ENCODE measurements around the gene TENT4A. TPM values are rescaled to one million over a fixed set of nuclear protein-coding genes. Genes with fewer than 3 reads are reported as not detected.
"Not testable (repeated sequence)": the region's sequence is repeated elsewhere in the genome, so short reads cannot be mapped to it uniquely, and the experiment has no call there.

TENT4A gene
- total RNA-seq, 1 donor from 2014 or later: 9.5 TPM

DNA sequence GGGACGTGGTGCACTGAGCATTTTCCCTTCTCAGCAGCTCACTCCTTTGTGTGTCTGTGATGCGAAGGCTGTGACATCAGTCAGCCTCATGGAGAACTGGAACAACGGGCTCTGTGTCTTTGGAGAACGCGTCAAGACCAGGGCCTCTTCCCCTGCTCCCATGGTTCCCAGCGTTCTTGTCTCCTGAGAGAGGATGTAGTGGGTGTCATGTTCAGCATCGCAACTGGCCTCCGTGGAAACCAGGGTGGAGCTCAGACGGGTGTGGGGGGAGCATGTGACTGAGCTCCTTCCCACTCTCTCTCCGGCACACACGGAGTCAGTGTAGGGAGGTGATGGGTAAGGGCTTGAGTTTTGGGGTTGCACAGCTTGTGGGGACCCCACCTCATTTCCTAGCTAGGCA, 59.7 kb downstream of the TENT4A start:
- intact Hi-C loops (cut with micrococcal nuclease): no loop called here
- no peak for DNase-seq
- Histone ChIP-seq H3K36me3 (no peaks in the 10 kb centered on the region), H3K27me3 (ENCODE audit: low read depth) (peaks cover 11% of the 10 kb centered on the region), H3K4me1 (no peaks in the 10 kb centered on the region), H3K4me3 (no peak overlapping the region), H3K27ac (replicated peaks) (no peak overlapping the region), H3K9me3 (replicated peaks) (no peaks in the 10 kb centered on the region)
- TF ChIP-seq, protein P1, sequence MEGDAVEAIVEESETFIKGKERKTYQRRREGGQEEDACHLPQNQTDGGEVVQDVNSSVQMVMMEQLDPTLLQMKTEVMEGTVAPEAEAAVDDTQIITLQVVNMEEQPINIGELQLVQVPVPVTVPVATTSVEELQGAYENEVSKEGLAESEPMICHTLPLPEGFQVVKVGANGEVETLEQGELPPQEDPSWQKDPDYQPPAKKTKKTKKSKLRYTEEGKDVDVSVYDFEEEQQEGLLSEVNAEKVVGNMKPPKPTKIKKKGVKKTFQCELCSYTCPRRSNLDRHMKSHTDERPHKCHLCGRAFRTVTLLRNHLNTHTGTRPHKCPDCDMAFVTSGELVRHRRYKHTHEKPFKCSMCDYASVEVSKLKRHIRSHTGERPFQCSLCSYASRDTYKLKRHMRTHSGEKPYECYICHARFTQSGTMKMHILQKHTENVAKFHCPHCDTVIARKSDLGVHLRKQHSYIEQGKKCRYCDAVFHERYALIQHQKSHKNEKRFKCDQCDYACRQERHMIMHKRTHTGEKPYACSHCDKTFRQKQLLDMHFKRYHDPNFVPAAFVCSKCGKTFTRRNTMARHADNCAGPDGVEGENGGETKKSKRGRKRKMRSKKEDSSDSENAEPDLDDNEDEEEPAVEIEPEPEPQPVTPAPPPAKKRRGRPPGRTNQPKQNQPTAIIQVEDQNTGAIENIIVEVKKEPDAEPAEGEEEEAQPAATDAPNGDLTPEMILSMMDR (IDR thresholded peaks at IDR 0.05; ENCODE audit: borderline replicate concordance): no peak

GRCh38 chr5:6773342-6774035, 60.3 kb downstream of the TENT4A start:
- intact Hi-C loops (cut with micrococcal nuclease): no loop called here
- no peak overlapping the region for H3K27ac ChIP-seq (replicated peaks)
- no peak for DNase-seq

DNA sequence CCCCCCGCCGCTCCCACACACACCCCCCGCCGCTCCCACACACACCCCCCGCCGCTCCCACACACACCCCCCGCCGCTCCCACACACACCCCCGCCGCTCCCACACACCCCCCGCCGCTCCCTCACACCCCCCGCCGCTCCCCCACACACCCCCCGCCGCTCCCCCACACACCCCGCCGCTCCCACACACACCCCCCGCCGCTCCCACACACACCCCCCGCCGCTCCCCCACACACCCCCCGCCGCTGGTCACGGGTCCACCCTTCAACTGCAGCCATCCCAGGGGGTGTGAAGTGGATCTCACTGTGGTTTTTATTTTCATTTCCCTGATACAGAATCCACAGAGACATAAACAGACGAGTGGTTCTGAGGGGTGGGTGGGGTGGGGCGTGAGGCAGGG, 61.0 kb downstream of the TENT4A start:
- H3K27ac ChIP-seq (replicated peaks); H3K4me3 ChIP-seq; H3K9me3 ChIP-seq (replicated peaks); H3K4me1 ChIP-seq; intact Hi-C loops (cut with micrococcal nuclease); H3K36me3 ChIP-seq; DNase-seq: not testable (repeated sequence)
- H3K27me3 ChIP-seq (ENCODE audit: low read depth): peaks cover 11% of the 10 kb centered on the region

More at GRCh38 chr5:6773342-6774035, 60.3 kb downstream of the TENT4A start:
- Histone ChIP-seq H3K36me3 (no peaks in the 10 kb centered on the region), H3K27me3 (ENCODE audit: low read depth) (peaks cover 11% of the 10 kb centered on the region), H3K4me3 (no peak overlapping the region), H3K9me3 (replicated peaks) (no peaks in the 10 kb centered on the region), H3K4me1 (no peaks in the 10 kb centered on the region)
- TF ChIP-seq, protein P1 (IDR thresholded peaks at IDR 0.05; ENCODE audit: borderline replicate concordance): no peak

DNA sequence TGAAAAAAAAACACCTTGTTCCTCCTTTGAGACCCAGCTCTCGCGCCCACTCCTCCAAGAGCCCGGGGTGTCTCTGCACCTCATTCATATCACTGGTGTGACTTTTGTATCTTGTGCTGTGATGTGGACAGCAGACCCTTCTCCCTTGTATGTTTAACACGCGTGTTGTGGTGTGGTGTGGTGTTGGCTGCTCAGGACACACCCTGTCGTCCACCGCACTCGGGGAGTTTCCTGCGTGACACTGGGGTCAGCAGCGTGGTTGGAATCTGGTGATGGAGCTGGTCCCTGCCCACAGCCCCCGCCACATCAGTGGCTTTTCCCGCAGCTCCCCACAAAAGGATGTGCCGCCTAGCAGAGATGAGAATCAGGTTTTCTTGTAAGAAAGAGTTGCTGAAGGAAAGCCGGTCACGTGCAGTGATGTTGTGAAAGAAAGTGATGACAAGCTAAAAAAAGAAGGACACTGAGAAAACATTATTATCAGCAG, 61.5 kb downstream of the TENT4A start:
- DNase-seq: no peak
- Histone ChIP-seq H3K36me3 (no peaks in the 10 kb centered on the region), H3K4me1 (no peaks in the 10 kb centered on the region), H3K27me3 (ENCODE audit: low read depth) (peaks cover 11% of the 10 kb centered on the region), H3K27ac (replicated peaks) (no peak overlapping the region), H3K9me3 (replicated peaks) (no peaks in the 10 kb centered on the region), H3K4me3 (no peak overlapping the region)
- TF ChIP-seq, protein P1 (IDR thresholded peaks at IDR 0.05; ENCODE audit: borderline replicate concordance): no peak
- intact Hi-C loops (cut with micrococcal nuclease): no loop called here

- H3K9me3 ChIP-seq (replicated peaks): no peaks in the 10 kb centered on the region
- TF ChIP-seq, protein P1 (IDR thresholded peaks at IDR 0.05; ENCODE audit: borderline replicate concordance): no peak
- H3K27ac ChIP-seq (replicated peaks): no peak overlapping the region
- peaks cover 11% of the 10 kb centered on the region for H3K27me3 ChIP-seq (ENCODE audit: low read depth)
- intact Hi-C loops (cut with micrococcal nuclease): no loop called here
- H3K4me1 ChIP-seq: no peaks in the 10 kb centered on the region
- no peaks in the 10 kb centered on the region for H3K36me3 ChIP-seq
- DNase-seq: no peak
- no peak overlapping the region for H3K4me3 ChIP-seq
Measured at GRCh38 chr5:6775571-6775970, 62.3 kb downstream of the TENT4A start.

DNA sequence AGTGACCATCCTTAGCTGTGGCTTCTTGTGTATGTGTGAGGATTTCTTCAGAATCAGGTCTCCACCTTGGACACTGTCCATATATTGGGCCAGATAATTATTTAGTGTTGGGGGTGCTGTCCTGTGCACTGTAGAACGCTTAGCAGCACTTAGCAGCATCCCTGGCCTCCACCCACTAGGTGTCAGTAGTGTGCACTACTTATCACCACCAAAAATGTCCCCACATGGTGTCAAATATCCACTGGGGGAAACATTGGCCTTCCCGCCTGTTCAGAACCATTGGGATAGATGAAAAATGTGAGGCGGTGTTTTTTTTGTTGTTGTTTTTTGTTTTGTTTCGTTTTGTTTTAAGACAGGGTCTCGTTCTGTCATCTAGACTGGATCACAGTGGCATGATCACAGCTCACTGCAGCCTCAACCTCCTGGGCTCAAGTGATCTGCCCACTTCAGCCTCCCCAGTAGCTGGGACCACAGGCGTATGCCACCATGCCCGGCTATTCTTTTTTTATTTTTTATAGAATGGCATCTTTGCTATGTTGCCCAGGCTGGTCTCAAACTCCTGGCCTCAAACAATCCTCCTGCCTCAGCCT, 67.7 kb downstream of the TENT4A start:
- Histone ChIP-seq H3K36me3 (no peaks in the 10 kb centered on the region), H3K27ac (replicated peaks) (no peak overlapping the region), H3K9me3 (replicated peaks) (no peaks in the 10 kb centered on the region), H3K27me3 (ENCODE audit: low read depth) (peaks cover 13% of the 10 kb centered on the region), H3K4me3 (no peak overlapping the region), H3K4me1 (no peaks in the 10 kb centered on the region)
- DNase-seq: no peak
- intact Hi-C loops (cut with micrococcal nuclease): no loop called here
- TF ChIP-seq, protein P1 (IDR thresholded peaks at IDR 0.05; ENCODE audit: borderline replicate concordance): peak; percentile 32

Measured in left ventricle myocardium inferior (tissue), 1 donor.